Measurements from ENCODE around the gene CROCC2. TPM values are rescaled to one million over a fixed set of nuclear protein-coding genes. Genes with fewer than 3 reads are reported as not detected.
"Not testable (repeated sequence)": the region's sequence is repeated elsewhere in the genome, so short reads cannot be mapped to it uniquely, and the experiment has no call there.

CROCC2 gene
- total RNA-seq, 1 donor from 2014 or later = not detected

DNA sequence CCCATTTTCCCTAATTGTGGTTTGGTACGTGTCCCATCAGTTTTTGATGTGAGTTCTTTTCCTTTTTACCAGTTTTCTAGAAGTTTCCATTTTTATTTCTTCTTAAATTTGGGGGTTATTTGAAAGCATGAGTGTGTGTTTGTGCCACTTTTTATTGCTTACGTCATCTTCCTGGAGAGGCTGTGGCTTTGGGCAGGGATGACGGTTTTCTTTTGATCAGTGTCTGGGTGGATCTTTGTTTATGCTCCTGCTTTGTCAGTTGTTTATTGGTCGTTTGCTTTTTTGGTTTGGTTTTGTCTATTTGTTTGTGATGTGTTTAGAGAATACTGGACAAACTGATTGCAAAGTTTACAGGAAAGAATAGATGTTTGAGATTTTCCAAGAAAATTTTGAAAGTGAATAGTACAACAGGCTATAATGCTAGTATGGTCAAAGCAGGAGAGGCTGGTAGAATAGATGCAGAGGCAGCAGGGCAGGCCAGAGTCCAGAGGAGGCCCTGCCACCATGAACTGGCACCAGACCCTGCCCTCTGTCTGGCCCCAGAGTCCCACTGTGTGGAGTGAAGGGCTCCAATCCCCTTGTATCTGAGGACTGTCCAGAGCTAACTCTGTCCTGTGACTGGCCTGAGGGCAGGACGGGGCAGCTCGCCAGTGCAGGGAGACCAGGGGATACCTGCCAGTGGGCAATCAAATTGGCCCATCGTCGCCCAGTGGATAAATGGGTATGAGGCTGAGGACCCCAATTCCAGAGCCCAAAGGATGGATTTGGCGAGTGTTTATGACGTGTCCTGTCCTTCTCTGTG, 68.8 kb downstream of the CROCC2 start:
- H3K9me3 Mint-ChIP-seq (ENCODE audit: unreplicated experiment) = no peaks in the 10 kb centered on the region
- no peak overlapping the region for H3K27ac Mint-ChIP-seq (ENCODE audit: unreplicated experiment)
- DNase-seq (ENCODE audit: low spot score) = no peak
- no peak overlapping the region for H3K4me3 Mint-ChIP-seq (ENCODE audit: unreplicated experiment)
- H3K27me3 Mint-ChIP-seq (ENCODE audit: unreplicated experiment) = peaks cover 3% of the 10 kb centered on the region
- no peaks in the 10 kb centered on the region for H3K36me3 Mint-ChIP-seq (ENCODE audit: low read depth, unreplicated experiment)
- no peaks in the 10 kb centered on the region for H3K4me1 Mint-ChIP-seq (ENCODE audit: unreplicated experiment)
- TF ChIP-seq, protein P1, sequence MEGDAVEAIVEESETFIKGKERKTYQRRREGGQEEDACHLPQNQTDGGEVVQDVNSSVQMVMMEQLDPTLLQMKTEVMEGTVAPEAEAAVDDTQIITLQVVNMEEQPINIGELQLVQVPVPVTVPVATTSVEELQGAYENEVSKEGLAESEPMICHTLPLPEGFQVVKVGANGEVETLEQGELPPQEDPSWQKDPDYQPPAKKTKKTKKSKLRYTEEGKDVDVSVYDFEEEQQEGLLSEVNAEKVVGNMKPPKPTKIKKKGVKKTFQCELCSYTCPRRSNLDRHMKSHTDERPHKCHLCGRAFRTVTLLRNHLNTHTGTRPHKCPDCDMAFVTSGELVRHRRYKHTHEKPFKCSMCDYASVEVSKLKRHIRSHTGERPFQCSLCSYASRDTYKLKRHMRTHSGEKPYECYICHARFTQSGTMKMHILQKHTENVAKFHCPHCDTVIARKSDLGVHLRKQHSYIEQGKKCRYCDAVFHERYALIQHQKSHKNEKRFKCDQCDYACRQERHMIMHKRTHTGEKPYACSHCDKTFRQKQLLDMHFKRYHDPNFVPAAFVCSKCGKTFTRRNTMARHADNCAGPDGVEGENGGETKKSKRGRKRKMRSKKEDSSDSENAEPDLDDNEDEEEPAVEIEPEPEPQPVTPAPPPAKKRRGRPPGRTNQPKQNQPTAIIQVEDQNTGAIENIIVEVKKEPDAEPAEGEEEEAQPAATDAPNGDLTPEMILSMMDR (IDR thresholded peaks at IDR 0.05; ENCODE audit: unreplicated experiment) = no peak

DNA sequence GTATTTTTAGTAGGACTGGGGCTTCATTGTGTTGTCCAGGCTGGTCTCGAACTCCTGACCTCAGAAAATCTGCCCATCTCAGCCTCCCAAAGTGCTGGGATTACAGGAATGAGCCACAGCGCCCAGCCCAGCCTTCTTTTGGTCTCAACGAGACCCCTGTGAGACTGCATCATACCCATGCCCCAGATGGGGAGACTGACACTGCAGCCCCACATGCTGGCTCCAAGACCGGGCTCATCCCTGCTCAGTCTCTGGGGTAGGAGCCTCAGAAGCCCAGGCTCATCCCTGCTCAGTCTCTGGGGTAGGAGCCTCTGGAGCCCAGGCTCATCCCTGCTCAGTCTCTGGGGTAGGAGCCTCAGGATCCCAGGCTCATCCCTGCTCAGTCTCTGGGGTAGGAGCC, 69.8 kb downstream of the CROCC2 start:
- H3K27ac Mint-ChIP-seq (ENCODE audit: unreplicated experiment); H3K9me3 Mint-ChIP-seq (ENCODE audit: unreplicated experiment); DNase-seq (ENCODE audit: low spot score); H3K4me3 Mint-ChIP-seq (ENCODE audit: unreplicated experiment); H3K27me3 Mint-ChIP-seq (ENCODE audit: unreplicated experiment); H3K4me1 Mint-ChIP-seq (ENCODE audit: unreplicated experiment); H3K36me3 Mint-ChIP-seq (ENCODE audit: low read depth, unreplicated experiment): not testable (repeated sequence)

DNA sequence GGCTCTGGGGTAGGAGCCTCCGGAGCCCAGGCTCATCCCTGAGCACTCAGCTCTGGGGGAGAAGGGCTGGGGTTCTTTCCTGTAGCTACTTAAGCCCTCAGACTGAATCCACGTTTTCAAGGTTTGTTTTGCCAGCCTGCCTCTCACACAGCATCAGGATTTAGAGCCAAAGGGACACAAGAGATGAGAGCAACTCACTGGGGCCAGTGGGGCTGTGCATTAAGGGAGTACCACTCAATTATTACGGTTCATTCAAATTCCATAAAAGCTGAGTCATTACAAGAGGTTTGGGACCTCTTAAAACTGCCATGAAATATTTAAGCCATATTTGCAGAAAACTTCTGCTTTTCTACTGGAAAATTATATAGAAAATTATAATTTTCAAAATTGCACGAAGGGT, 75.1 kb downstream of the CROCC2 start:
- H3K36me3 Mint-ChIP-seq (ENCODE audit: low read depth, unreplicated experiment) = peaks cover 3% of the 10 kb centered on the region
- no peak overlapping the region for H3K4me3 Mint-ChIP-seq (ENCODE audit: unreplicated experiment)
- peaks cover 14% of the 10 kb centered on the region for H3K27me3 Mint-ChIP-seq (ENCODE audit: unreplicated experiment)

DNA sequence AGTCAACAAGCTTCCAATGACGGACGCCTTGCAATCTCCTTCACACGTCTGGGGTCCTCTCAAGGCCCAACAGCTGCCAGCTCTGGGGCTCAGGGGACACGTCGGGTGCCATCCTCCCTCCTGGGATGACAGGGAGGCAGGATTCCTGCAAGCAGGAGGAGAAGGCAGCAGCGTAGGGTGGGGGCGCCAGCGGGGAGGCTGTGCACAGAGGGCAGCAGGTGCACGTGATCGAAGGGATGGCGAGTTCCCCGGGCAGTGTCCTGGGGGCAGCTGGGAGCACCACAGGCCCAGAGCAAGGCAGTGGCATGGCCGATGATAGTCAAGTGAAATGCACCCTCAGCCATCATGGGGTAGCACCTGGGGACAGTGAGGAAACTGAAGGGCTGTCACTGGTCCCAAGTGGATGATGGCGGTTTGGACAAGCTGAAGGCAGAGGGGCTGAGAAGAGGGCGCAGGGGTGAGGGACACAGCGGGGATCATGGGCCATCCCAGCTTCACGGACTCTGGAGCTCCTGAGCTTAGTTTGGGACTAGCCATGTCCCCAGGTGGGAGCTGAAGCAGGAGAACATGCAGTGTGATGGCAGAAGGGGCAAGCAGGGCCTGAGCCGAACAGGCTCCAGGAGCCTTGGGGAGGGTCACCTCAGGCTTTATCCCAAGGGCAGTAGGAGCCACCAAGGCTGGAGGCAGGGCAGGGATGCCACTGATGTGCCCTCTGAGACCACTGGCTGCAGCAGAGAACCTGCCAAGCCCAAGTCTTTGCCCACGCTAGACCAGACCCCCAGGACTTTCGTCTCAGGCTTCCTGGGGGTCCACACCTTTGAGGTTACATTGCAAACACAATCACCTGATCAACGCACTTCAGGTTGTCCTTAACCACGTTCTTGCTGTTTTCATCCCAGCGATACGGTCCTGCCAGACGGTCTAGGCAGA, 76.0 kb downstream of the CROCC2 start:
- TF ChIP-seq, protein P1 (IDR thresholded peaks at IDR 0.05; ENCODE audit: unreplicated experiment) = no peak
- Mint-ChIP-seq H3K27me3 (ENCODE audit: unreplicated experiment) (peaks cover 16% of the 10 kb centered on the region), H3K9me3 (ENCODE audit: unreplicated experiment) (no peaks in the 10 kb centered on the region), H3K27ac (ENCODE audit: unreplicated experiment) (peak overlapping the region; percentile 36), H3K4me1 (ENCODE audit: unreplicated experiment) (no peaks in the 10 kb centered on the region), H3K4me3 (ENCODE audit: unreplicated experiment) (no peak overlapping the region), H3K36me3 (ENCODE audit: low read depth, unreplicated experiment) (peaks cover 3% of the 10 kb centered on the region)
- DNase-seq (ENCODE audit: low spot score) = no peak

More for the DNA sequence above, 75.1 kb downstream of the CROCC2 start:
- no peaks in the 10 kb centered on the region for H3K4me1 Mint-ChIP-seq (ENCODE audit: unreplicated experiment)
- H3K9me3 Mint-ChIP-seq (ENCODE audit: unreplicated experiment) = no peaks in the 10 kb centered on the region
- TF ChIP-seq, protein P1 (IDR thresholded peaks at IDR 0.05; ENCODE audit: unreplicated experiment) = no peak
- DNase-seq (ENCODE audit: low spot score) = no peak
- no peak overlapping the region for H3K27ac Mint-ChIP-seq (ENCODE audit: unreplicated experiment)

DNA sequence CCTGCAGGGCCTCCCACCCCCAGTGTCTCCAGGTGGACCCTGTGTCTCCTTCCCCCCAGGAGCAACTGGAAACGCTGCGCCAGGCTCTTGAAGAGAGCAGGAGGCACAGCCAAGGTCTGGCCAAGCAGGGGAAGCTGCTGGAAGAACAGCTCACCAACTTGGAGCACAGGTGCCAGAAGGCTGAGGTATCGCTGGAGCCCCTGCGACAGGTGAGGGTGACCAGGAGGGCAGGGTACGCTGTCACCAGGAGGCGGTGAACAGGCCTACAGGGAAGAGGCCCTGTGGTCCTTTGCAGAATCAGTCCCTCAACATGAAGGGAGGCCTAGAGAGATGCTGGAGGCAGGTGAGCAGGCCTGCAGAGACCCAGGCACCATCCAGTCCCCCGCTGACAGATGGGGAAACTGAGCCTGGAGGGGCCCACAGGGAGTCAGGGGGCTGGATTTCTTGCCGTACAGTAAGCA, 76.7 kb downstream of the CROCC2 start:
- DNase-seq (ENCODE audit: low spot score) = no peak
- TF ChIP-seq, protein P1 (IDR thresholded peaks at IDR 0.05; ENCODE audit: unreplicated experiment) = no peak
- peaks cover 16% of the 10 kb centered on the region for H3K27me3 Mint-ChIP-seq (ENCODE audit: unreplicated experiment)
- no peak overlapping the region for H3K4me3 Mint-ChIP-seq (ENCODE audit: unreplicated experiment)
- no peaks in the 10 kb centered on the region for H3K4me1 Mint-ChIP-seq (ENCODE audit: unreplicated experiment)
- H3K9me3 Mint-ChIP-seq (ENCODE audit: unreplicated experiment) = no peaks in the 10 kb centered on the region
- H3K36me3 Mint-ChIP-seq (ENCODE audit: low read depth, unreplicated experiment) = peaks cover 3% of the 10 kb centered on the region
- H3K27ac Mint-ChIP-seq (ENCODE audit: unreplicated experiment) = no peak overlapping the region
